ENCODE measurements around the gene SMAP1.

SMAP1 gene

GRCh38 chr6:70821751-70822150 lies 154.1 kb downstream of the SMAP1 start:
- no peak overlapping the region for H3K4me3 ChIP-seq (ENCODE audit: low read length)
- H3K9ac ChIP-seq (ENCODE audit: low read length) = no peak overlapping the region
- H3K79me2 ChIP-seq (ENCODE audit: low read length) = no peaks in the 10 kb centered on the region
- H2AFZ ChIP-seq (ENCODE audit: low read depth, low read length) = no peak overlapping the region
- peaks cover 9% of the 10 kb centered on the region for H3K4me1 ChIP-seq (ENCODE audit: low read length)
- no peak for TF ChIP-seq EZH2phosphoT487 (IDR thresholded peaks at IDR 0.05; ENCODE audit: low read depth)
- no peak for TF ChIP-seq CTCF (IDR thresholded peaks at IDR 0.05; ENCODE audit: low read depth, low read length)
- peaks cover 34% of the 10 kb centered on the region for H4K20me1 ChIP-seq (ENCODE audit: insufficient read depth, low read length)
- 0 out of 2 replicates have a peak, but pooled peaks cover 5% of the 10 kb centered on the region for H3K27me3 ChIP-seq (ENCODE audit: low read depth, low read length)
- H3K4me2 ChIP-seq (ENCODE audit: low read length) = no peak overlapping the region
- no peaks in the 10 kb centered on the region for H3K9me3 ChIP-seq (ENCODE audit: insufficient read depth, low read length)
- H3K36me3 ChIP-seq (replicated peaks; ENCODE audit: low read depth, low read length) = peaks cover 6% of the 10 kb centered on the region
- no peak overlapping the region for H3K27ac ChIP-seq (ENCODE audit: low read length)

- peaks cover 9% of the 10 kb centered on the region for H3K4me1 ChIP-seq (ENCODE audit: low read length)
- H3K27ac ChIP-seq (ENCODE audit: low read length) = no peak overlapping the region
- H4K20me1 ChIP-seq (ENCODE audit: insufficient read depth, low read length) = peaks cover 34% of the 10 kb centered on the region
- peak overlapping the region; percentile 21; the same call in 1 of the 2 replicates for H3K4me2 ChIP-seq (ENCODE audit: low read length)
- H2AFZ ChIP-seq (ENCODE audit: low read depth, low read length) = no peak overlapping the region
- H3K9me3 ChIP-seq (ENCODE audit: insufficient read depth, low read length) = no peaks in the 10 kb centered on the region
- H3K79me2 ChIP-seq (ENCODE audit: low read length) = no peaks in the 10 kb centered on the region
- peaks cover 6% of the 10 kb centered on the region for H3K36me3 ChIP-seq (replicated peaks; ENCODE audit: low read depth, low read length)
- no peak overlapping the region for H3K4me3 ChIP-seq (ENCODE audit: low read length)
- no peak for TF ChIP-seq CTCF (IDR thresholded peaks at IDR 0.05; ENCODE audit: low read depth, low read length)
- no peak for TF ChIP-seq EZH2phosphoT487 (IDR thresholded peaks at IDR 0.05; ENCODE audit: low read depth)
- 0 out of 2 replicates have a peak, but pooled peaks cover 5% of the 10 kb centered on the region for H3K27me3 ChIP-seq (ENCODE audit: low read depth, low read length)
- H3K9ac ChIP-seq (ENCODE audit: low read length) = no peak overlapping the region
Measured at GRCh38 chr6:70823651-70824050, 156.0 kb downstream of the SMAP1 start.

GRCh38 chr6:70831427-70831826 lies 163.7 kb downstream of the SMAP1 start:
- H2AFZ ChIP-seq (ENCODE audit: low read depth, low read length) = no peak overlapping the region
- H3K4me3 ChIP-seq (ENCODE audit: low read length) = no peak overlapping the region
- H3K9ac ChIP-seq (ENCODE audit: low read length) = no peak overlapping the region
- H3K9me3 ChIP-seq (ENCODE audit: insufficient read depth, low read length) = no peaks in the 10 kb centered on the region
- TF ChIP-seq EZH2phosphoT487 (IDR thresholded peaks at IDR 0.05; ENCODE audit: low read depth) (no peak), CTCF (IDR thresholded peaks at IDR 0.05; ENCODE audit: low read depth, low read length) (no peak)
- H3K79me2 ChIP-seq (ENCODE audit: low read length) = no peaks in the 10 kb centered on the region
- H4K20me1 ChIP-seq (ENCODE audit: insufficient read depth, low read length) = no peaks in the 10 kb centered on the region; the same call in 1 of the 2 replicates
- no peak overlapping the region for H3K27ac ChIP-seq (ENCODE audit: low read length)
- no peaks in the 10 kb centered on the region for H3K27me3 ChIP-seq (ENCODE audit: low read depth, low read length)
- H3K36me3 ChIP-seq (replicated peaks; ENCODE audit: low read depth, low read length) = no peaks in the 10 kb centered on the region
- H3K4me1 ChIP-seq (ENCODE audit: low read length) = no peaks in the 10 kb centered on the region
- no peak overlapping the region for H3K4me2 ChIP-seq (ENCODE audit: low read length)

- H3K27me3 ChIP-seq (ENCODE audit: low read depth, low read length) = no peaks in the 10 kb centered on the region
- no peak for TF ChIP-seq EZH2phosphoT487 (IDR thresholded peaks at IDR 0.05; ENCODE audit: low read depth)
- no peak for TF ChIP-seq CTCF (IDR thresholded peaks at IDR 0.05; ENCODE audit: low read depth, low read length)
Measured at GRCh38 chr6:70834520-70834919, 166.8 kb downstream of the SMAP1 start.

More at GRCh38 chr6:70834520-70834919, 166.8 kb downstream of the SMAP1 start:
- Histone ChIP-seq H4K20me1 (ENCODE audit: insufficient read depth, low read length) (no peaks in the 10 kb centered on the region), H3K4me3 (ENCODE audit: low read length) (no peak overlapping the region), H3K4me2 (ENCODE audit: low read length) (no peak overlapping the region), H2AFZ (ENCODE audit: low read depth, low read length) (no peak overlapping the region), H3K4me1 (ENCODE audit: low read length) (no peaks in the 10 kb centered on the region), H3K79me2 (ENCODE audit: low read length) (no peaks in the 10 kb centered on the region), H3K9ac (ENCODE audit: low read length) (no peak overlapping the region), H3K36me3 (replicated peaks; ENCODE audit: low read depth, low read length) (no peaks in the 10 kb centered on the region), H3K9me3 (ENCODE audit: insufficient read depth, low read length) (no peaks in the 10 kb centered on the region), H3K27ac (ENCODE audit: low read length) (no peak overlapping the region)

All from OCI-LY3 (cell line).